Umbilical cord (tissue), 2 donors: ENCODE results near the gene TMEM255B. TPM values are rescaled to one million over a fixed set of nuclear protein-coding genes. Genes with fewer than 3 reads are reported as not detected.
"Not testable (repeated sequence)": the region's sequence is repeated elsewhere in the genome, so short reads cannot be mapped to it uniquely, and the experiment has no call there.

ENCODE experiments used
- DNase-seq: peaks from one replicate; pipeline ENCODE4 v3.0.0-alpha.2; 2015; ENCODE audit warnings: low spot score
- total RNA-seq: library from RNA; depleted of rRNA; stranded (reverse); fragments of >200 nt; gene quantifications from one replicate; pipeline ENCODE4 v1.2.3, GENCODE V29; 2014; ENCODE audit warnings: low replicate concordance; ENCODE audit not compliant: insufficient read depth

TMEM255B gene
- total RNA-seq, 1 donor from 2014 or later, result 0.24 TPM

DNA sequence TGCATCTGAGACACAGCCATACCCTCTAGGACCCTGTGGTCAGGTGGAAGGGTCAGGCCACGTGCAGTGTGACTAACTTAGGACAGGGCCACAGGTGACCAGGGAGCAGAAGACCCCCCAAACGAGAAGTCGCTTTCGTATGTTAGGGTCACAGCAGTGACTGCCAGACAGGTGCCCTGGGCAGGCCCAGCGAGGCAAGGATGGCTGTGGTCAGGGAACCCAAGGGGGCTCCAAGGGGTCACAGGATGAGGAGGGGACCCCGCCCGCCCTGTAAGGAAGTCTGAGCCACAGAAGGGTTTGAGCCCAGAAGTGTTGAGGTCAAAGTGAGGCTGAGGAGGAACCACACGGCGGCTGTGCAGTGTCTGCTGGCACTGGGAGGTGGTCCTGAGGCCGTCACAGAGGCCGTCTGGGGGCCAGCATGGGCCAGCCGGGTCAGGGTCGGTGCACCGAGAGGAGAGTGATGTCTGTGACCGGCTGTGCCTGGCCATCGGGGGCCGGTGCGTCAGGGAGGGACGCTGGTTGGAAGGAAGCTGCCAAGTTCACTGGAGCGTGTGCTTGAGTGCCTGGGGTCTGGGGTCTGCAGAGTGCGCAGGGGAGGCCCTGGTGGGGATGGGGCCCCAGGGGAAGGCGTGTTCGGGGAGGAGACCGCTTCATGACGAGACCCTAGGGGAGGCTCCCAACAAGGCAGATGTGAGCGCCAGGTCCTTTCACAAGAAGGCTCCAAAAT lies 24.8 kb upstream of the TMEM255B start:
- no peak for DNase-seq

DNA sequence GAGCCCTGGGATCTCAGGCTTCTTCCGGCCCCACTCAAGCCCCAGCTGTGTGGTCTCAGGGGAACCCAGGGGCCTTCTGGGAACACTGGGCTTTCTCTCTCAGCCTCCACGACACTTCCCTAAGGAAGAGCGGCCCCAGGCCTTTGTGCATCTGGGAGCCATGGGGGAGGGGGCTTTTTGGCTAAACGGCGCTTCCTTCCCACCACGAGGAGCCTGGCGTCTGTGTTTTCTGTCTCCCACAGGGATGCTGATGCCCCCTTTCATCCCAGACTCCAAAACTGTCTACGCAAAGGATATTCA lies 24.2 kb upstream of the TMEM255B start:
- DNase-seq, result no peak

DNA sequence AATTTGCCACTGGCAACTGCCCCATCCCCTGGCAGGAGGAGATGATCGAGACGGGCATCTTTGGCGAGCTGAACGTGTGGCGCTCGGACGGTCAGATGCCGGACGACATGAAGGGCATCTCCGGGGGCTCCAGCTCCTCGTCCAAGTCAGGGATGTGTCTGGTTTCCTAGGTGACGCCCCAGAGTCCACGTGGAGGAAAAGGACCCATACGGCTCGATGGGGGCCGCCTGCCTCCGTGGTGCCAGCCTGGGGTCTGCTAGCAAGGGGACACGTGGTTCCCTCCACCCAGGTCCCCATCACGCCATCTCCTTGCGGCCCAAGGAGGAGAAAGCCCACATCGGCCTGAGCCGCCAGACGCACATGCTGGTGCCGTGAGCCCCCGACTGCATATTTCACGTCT lies 23.8 kb upstream of the TMEM255B start:
- no peak for DNase-seq

DNA sequence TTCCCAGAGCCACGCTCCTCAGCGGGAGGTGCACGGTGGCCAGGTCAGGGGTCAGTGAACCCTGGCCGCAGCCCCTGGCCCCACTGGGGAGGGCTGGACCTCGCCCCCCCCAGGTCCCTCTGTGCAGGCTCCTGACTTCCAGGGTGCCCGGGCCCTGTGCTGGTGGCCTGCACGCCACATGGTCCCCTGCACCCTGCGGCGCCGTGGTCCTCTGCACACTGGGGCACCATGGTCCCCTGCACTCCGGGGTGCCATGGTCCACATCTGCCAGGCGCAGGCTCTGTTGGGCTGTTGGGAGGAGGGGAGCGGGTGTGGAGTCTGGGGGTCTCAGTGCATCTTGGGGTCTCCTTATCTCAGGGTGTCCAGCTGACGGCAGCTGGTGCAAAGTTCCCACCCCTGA lies 23.3 kb upstream of the TMEM255B start:
- DNase-seq, result no peak

DNA sequence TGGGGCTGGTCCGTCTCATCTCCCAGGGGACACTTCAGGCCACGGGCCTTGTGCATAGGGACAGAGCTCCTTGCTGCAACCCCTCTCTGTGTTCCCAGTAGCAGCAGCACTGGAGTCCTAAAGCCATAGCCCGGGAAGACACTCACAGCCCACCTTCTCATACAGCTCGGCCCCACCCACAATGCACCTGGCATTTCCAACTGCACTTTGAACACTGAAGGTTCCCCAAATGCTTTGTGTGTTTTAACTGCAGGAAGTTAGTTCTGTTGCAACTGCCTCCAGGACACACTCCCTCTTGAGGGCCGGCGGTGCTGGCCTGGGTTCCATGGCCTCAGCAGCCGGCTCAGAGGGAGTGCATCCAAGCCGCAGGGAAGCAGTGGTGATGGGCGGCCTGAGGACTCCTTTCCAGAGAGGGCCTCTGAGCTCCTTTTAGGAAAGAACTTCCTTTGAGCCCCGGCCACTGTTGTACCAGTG lies 22.7 kb upstream of the TMEM255B start:
- DNase-seq, result no peak

DNA sequence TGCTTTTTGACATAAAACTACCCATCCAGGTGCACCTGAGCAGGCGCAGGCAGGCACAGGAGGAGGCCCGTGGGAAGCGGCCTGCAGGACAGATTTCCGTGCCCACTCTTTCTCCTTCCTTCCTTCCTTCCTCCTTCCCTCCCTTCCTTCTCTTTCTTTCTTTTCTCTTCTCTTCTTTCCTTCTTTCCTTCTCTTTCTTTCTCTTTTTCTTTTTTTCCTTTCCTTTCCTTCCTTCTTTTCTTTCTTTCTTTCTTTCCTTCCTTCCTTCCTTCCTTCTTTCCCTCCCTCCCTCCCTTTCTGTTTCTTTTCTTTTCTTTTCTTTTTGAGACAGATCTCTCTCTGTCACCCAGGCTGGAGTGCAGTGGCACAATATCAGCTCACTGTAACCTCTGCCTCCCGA lies 21.2 kb upstream of the TMEM255B start:
- DNase-seq, result no peak

- DNase-seq, result no peak
Measured at GRCh38 chr13:113739527-113740285, 19.3 kb upstream of the TMEM255B start.

DNA sequence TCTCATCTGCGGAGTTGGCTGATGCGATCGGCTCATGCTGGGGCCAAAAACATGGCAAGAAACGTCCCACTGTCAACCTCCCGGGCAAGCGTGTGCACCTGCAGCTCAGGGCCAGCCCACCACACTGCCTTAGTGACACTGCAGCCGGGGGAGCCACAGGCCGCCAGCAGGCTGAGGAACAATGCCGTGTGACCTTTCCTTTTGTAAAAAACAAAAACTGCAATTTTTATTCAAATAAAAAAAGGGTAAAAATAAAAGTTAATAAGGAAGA lies 18.8 kb upstream of the TMEM255B start:
- no peak for DNase-seq

DNA sequence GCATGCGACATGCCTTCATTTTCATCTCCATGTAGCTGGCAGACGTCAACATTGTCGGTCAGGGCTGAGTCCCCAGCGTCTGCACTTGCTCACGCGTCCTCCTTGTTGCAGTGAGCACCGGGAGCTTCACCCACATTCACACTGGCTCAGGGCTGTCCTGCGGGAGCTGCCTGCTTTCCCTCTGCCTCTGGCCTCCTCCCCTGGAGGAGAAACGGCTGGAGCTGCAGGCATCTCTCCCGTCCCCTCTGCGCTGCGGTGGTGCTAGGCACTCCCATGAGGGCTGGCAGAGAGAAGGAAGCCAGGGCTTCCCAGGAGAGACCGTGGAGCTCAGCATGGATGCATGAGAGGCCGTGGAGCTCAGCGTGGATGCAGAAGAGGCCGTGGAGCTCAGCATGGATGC lies 18.4 kb upstream of the TMEM255B start:
- peak; percentile 20 for DNase-seq

GRCh38 chr13:113741191-113741668 lies 17.8 kb upstream of the TMEM255B start:
- DNase-seq, result peak; percentile 81

GRCh38 chr13:113742000-113742441 lies 17.0 kb upstream of the TMEM255B start:
- peak; percentile 88 for DNase-seq

DNA sequence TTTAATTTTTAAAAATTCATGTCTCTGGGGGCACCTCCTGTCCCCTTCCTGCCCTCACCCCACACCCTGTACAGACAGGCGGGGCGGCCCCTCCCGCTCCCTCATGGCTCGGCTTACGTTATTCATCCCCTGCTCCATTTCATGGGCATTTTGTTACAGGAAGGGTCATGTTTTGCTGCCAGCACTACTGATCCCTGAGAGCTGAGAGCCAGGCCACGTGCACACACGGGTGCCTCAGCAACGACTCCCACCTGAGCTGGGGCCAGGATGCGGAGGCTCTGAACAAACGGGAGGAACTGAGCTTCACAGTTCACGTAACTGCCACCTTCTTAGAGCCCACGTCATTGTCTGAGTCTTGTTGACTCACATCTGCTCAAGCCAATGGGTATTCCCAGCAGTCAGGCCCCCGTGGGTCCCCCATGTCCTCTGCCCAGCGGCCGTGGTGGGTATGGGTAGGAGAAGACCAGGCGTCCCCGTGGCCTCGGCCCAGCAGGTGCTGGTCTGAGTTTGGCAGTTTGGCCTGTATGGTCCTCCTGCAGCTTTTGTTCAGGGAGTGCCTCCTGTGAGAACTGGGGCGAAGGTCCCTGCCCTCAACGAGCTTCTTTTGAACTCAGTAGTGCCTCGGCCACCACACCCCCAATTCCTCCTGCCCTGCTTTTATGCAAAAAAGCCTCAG lies 16.4 kb upstream of the TMEM255B start:
- DNase-seq, result no peak

GRCh38 chr13:113743366-113744195 lies 15.4 kb upstream of the TMEM255B start:
- no peak for DNase-seq

GRCh38 chr13:113744197-113745000 lies 14.6 kb upstream of the TMEM255B start:
- no peak for DNase-seq

GRCh38 chr13:113745059-113745458 lies 14.0 kb upstream of the TMEM255B start:
- no peak for DNase-seq

DNA sequence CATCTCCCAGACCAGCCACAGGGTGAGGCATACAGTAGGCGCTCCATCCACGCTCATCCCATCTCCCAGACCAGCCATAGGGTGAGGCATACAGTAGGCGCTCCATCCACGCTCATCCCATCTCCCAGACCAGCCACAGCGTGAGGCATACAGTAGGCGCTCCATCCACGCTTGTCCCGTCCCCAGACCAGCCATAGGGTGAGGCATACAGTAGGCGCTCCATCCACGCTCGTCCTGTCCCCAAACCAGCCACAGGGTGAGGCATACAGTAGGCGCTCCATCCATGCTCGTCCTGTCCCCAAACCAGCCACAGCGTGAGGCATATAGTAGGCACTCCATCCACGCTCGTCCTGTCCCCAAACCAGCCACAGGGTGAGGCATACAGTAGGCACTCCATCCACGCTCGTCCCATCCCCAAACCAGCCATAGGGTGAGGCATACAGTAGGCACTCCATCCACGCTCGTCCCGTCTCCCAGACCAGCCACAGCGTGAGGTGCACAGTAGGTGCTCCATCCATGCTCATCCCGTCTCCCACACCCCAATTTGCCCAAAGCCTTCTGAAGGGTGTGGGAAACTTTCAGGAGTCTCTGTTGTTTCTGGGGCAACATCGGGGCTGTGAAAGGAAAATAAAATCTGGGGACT lies 13.4 kb upstream of the TMEM255B start:
- not testable (repeated sequence) for DNase-seq

DNA sequence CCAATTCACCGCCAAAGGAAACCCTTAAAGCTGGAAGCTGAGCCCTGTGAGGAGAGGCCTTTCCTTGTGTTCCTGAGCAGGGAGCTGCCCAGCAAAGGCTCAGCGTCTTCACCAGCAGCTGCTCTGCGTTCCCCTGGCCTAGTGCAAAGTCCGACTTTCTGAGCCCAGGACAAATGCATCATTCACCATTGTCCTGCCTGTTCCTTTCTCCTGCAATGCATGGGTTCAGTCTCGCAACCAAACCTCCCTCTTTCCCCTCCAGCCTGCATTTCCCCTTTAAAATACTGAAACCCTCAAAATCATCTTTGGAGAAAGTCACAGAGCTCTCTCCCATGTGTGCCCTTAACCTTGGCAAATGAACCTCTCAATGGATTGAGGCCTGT lies 12.9 kb upstream of the TMEM255B start:
- DNase-seq, result no peak

GRCh38 chr13:113746671-113747070 lies 12.4 kb upstream of the TMEM255B start:
- no peak for DNase-seq

GRCh38 chr13:113747291-113747833 lies 11.7 kb upstream of the TMEM255B start:
- no peak for DNase-seq
